Calu3 (cell line): Measurements from ENCODE around the gene OLFML2B. TPM values are rescaled to one million over a fixed set of nuclear protein-coding genes. Genes with fewer than 3 reads are reported as not detected.

Experiments
- BruUV-seq: library from RNA; stranded (reverse); fragments of 400-500 nt; replicated peaks from 2 replicates; lab custom pipeline; 2021; lab: Mats Ljungman, UMichigan
- CTCF ChIA-PET: fragments of 300-600 bp; sonication (Branson Sonifier 250); formaldehyde crosslinking; loops from one replicate; lab custom pipeline; 2022; ENCODE audit warnings: antibody characterized with exemption; lab: Charles Lee
- DNase-seq: peaks from one replicate; pipeline ENCODE4 v3.0.0; 2022
- H3K27ac Mint-ChIP-seq: one replicate; pipeline ENCODE4 v1.8.0; 2022; ENCODE audit warnings: mixed read lengths; ENCODE audit not compliant: unreplicated experiment
- H3K27me3 Mint-ChIP-seq: one replicate; pipeline ENCODE4 v1.8.0; 2022; ENCODE audit warnings: mixed read lengths; ENCODE audit not compliant: unreplicated experiment
- H3K36me3 Mint-ChIP-seq: one replicate; pipeline ENCODE4 v1.8.0; 2022; ENCODE audit warnings: mild to moderate bottlenecking, moderate library complexity, mixed read lengths; ENCODE audit not compliant: insufficient read depth, unreplicated experiment
- H3K4me1 Mint-ChIP-seq: one replicate; pipeline ENCODE4 v1.8.0; 2022; ENCODE audit warnings: mild to moderate bottlenecking, low read depth, mixed read lengths; ENCODE audit not compliant: unreplicated experiment
- H3K4me3 Mint-ChIP-seq: one replicate; pipeline ENCODE4 v1.8.0; 2022; ENCODE audit warnings: mild to moderate bottlenecking, low read depth, moderate library complexity, mixed read lengths; ENCODE audit not compliant: unreplicated experiment
- H3K9me3 Mint-ChIP-seq: one replicate; pipeline ENCODE4 v1.8.0; 2022; ENCODE audit warnings: low read depth, mixed read lengths; ENCODE audit not compliant: unreplicated experiment
- intact Hi-C: fragments of 100-400 bp; cut with micrococcal nuclease; formaldehyde crosslinking; loops from one replicate; pipeline ENCODE4 v1.10.0; 2022; ENCODE audit not compliant: unreplicated experiment
- total RNA-seq: library from RNA; stranded (reverse); gene quantifications from 2 replicates; pipeline ENCODE4 v1.2.3, GENCODE V29; 2022
- TF ChIP-seq, protein P1 (sequence below): fragments of 200-600 bp; IDR thresholded peaks from one replicate; pipeline ENCODE4 v1.8.0; 2022; ENCODE audit warnings: antibody characterized with exemption; ENCODE audit not compliant: unreplicated experiment

OLFML2B gene
- total RNA-seq, 1 experiment from 2014 or later, result not detected

DNA sequence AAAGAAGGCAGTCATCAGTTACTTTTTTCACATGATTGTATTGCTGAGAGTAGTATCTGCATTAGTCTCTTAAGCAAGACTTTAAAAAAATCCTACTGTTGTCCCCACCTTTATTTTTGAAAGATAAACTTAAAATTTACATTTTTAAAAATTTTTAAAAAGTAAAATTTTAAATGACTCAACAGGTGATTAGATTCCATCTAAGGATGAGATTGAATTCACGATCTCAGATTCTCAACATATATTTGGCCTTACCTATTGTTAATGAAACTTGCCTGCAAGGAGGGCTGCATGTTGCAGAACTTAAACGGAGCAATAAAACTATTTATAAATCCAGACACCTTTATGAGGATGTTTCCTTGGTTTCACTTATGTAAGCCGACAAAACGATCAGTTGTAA lies 75.2 kb downstream of the OLFML2B start:
- no peaks in the 10 kb centered on the region for H3K36me3 Mint-ChIP-seq
- intact Hi-C loops, result no loop called here
- no TSS peak for BruUV-seq
- H3K4me3 Mint-ChIP-seq, result no peak overlapping the region
- CTCF ChIA-PET, result no interaction called here
- no peak for DNase-seq
- H3K27me3 Mint-ChIP-seq, result no peaks in the 10 kb centered on the region
- peaks cover 3% of the 10 kb centered on the region for H3K9me3 Mint-ChIP-seq
- H3K4me1 Mint-ChIP-seq, result peaks cover 5% of the 10 kb centered on the region
- TF ChIP-seq, protein P1, sequence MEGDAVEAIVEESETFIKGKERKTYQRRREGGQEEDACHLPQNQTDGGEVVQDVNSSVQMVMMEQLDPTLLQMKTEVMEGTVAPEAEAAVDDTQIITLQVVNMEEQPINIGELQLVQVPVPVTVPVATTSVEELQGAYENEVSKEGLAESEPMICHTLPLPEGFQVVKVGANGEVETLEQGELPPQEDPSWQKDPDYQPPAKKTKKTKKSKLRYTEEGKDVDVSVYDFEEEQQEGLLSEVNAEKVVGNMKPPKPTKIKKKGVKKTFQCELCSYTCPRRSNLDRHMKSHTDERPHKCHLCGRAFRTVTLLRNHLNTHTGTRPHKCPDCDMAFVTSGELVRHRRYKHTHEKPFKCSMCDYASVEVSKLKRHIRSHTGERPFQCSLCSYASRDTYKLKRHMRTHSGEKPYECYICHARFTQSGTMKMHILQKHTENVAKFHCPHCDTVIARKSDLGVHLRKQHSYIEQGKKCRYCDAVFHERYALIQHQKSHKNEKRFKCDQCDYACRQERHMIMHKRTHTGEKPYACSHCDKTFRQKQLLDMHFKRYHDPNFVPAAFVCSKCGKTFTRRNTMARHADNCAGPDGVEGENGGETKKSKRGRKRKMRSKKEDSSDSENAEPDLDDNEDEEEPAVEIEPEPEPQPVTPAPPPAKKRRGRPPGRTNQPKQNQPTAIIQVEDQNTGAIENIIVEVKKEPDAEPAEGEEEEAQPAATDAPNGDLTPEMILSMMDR, result no peak
- no peak overlapping the region for H3K27ac Mint-ChIP-seq

- Mint-ChIP-seq H3K4me3 (no peak overlapping the region), H3K27me3 (no peaks in the 10 kb centered on the region), H3K27ac (no peak overlapping the region), H3K9me3 (peaks cover 3% of the 10 kb centered on the region), H3K36me3 (no peaks in the 10 kb centered on the region), H3K4me1 (no peaks in the 10 kb centered on the region)
- intact Hi-C loops, result no loop called here
- TF ChIP-seq, protein P1, result no peak
- CTCF ChIA-PET, result no interaction called here
- DNase-seq, result no peak
- BruUV-seq, result no TSS peak
These were observed 77.3 kb downstream of the OLFML2B start for GRCh38 chr1:161946071-161946987.

DNA sequence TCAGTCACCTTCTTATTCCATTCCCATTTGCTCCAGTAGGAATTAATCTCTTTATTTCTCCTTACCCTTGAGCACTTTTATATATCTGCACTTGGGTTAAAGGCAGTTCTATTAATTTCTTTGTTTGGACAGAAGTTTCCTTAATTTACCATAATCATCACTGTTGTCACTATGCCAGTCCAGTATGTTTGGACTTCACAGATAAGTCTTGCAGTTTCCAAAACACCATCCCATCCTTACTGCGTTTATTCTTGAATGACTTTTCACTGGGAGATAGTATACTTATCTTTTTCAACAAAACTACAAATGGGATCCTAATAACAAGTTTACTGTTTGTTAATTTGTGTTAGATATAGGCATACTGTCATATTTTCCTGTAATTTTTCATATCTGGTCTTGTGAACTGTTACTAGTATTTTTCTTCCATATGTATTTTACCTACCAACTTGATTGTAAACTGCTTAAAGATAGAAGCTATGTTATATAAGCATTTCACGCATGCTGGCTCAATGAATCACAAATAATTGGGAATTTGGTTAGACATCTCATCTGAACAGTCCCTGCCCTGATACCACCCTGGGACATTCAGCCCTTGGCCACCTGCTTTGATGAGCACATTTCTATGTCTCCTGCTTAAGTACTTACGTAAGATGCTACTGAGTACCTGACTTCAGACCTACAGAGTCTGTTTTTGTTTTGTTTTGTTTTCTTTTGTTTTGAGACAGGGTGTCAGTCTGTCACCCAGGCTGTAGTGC lies 78.2 kb downstream of the OLFML2B start:
- TF ChIP-seq, protein P1, result no peak
- CTCF ChIA-PET, result interaction anchor here (1.5 kb wide), 1 partner anchor 19 kb away, joined by 3 read pairs; no protein-coding TSS in a partner anchor
- no TSS peak for BruUV-seq
- no peaks in the 10 kb centered on the region for H3K27me3 Mint-ChIP-seq
- no peaks in the 10 kb centered on the region for H3K36me3 Mint-ChIP-seq
- H3K27ac Mint-ChIP-seq, result no peak overlapping the region
- no peaks in the 10 kb centered on the region for H3K4me1 Mint-ChIP-seq
- intact Hi-C loops, result no loop called here
- peaks cover 3% of the 10 kb centered on the region for H3K9me3 Mint-ChIP-seq
- no peak for DNase-seq
- no peak overlapping the region for H3K4me3 Mint-ChIP-seq

DNA sequence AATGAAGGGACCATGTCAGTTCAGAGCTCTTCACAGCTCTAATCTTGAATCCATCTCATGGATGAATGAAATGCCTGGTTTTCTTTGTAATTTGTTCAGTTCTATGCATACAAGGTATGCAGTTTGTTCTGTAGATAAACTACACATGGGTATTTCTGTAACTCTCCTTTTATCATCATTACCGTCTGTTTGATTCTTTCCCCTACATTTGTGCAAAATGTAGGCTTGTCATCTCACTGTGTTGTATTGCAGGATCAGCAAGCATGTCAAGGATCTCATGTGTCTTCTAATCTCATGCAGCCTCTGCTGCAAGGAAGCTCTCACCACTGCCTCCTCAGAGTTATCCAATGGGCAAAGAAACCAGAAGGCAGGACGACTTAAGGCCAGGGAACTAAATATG lies 79.3 kb downstream of the OLFML2B start:
- H3K4me1 Mint-ChIP-seq, result no peaks in the 10 kb centered on the region
- intact Hi-C loops, result no loop called here

More for the DNA sequence above, 79.3 kb downstream of the OLFML2B start:
- no peak for DNase-seq
- Mint-ChIP-seq H3K36me3 (no peaks in the 10 kb centered on the region), H3K27ac (no peak overlapping the region), H3K4me3 (no peak overlapping the region), H3K27me3 (no peaks in the 10 kb centered on the region), H3K9me3 (peaks cover 3% of the 10 kb centered on the region)
- CTCF ChIA-PET, result interaction anchor here (1.5 kb wide), 1 partner anchor 18 kb away, joined by 3 read pairs; no protein-coding TSS in a partner anchor
- no TSS peak for BruUV-seq
- TF ChIP-seq, protein P1, result no peak
